Left hindlimb (tissue), 1 donor: ENCODE results near the gene ANKS1B.
"Not testable (repeated sequence)": the region's sequence is repeated elsewhere in the genome, so short reads cannot be mapped to it uniquely, and the experiment has no call there.

Source experiments
- DNase-seq: peaks from one replicate; pipeline ENCODE4 v3.0.0-alpha.2; 2018

The ANKS1B gene

DNA sequence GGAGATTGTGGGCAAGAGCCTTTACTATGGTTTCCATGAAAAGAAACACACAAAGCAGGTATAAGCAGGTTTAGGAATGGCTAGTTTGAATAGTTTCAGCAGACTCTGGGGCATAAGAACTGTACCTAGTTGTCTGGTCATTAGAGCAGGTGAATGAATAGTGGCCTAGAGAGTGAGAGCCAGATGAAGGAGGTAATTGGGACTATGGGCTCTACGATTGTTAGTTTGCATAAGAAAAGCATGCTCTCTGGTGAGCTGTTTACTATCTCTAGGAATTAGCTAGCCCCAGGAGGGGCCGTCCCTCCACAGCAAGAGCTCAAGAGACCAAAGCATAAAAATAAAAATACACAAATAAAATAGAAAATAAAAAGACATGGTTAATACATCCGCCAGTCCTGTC is 734.6 kb downstream of the ANKS1B start:
- DNase-seq, result no peak

DNA sequence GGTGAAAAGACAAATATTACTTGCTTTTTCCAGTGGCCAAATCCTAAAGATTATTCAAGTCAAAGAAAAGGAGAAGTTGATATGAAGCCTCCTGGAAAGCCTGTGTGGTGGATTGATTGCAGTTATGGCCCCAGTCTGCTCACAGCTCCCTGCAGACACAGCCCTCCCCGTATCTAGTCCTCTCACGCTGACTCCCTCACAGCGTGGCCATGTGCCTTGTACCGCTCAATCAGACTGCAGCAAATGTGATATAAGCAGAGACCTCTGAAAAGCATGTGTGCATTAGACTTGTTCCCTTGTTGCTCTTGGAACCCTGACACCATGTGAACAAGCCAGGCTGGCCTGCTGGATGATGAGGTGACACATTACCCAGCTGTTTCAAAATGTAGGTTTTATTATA is 735.2 kb downstream of the ANKS1B start:
- DNase-seq, result no peak

DNA sequence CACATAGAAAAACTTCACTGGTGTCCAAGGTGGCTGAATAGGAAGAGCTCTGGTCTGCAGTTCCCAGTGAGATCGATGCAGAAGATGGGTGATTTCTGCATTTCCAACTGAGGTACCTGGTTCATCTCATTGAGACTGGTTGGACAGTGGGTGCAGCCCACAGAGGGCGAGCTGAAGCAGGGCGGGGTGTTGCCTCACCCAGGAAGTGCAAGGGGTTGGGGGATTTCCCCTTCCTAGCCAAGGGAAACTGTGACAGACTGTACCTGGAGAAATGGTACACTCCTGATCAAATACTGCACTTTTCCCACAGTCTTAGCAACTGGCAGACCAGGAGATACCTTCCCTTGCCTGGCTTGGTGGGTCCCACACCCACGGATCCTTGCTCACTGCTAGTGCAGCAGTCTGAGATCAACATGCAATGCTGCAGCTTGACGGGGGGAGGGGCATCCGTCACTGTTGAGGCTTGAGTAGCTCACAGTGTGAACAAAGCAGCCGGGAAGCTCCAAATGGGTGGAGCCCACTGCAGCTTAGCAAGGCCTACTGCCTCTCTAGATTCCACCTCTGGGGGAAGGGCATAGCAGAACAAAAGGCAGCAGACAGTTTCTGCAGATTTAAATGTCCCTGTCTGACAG is 746.7 kb downstream of the ANKS1B start:
- not testable (repeated sequence) for DNase-seq

DNA sequence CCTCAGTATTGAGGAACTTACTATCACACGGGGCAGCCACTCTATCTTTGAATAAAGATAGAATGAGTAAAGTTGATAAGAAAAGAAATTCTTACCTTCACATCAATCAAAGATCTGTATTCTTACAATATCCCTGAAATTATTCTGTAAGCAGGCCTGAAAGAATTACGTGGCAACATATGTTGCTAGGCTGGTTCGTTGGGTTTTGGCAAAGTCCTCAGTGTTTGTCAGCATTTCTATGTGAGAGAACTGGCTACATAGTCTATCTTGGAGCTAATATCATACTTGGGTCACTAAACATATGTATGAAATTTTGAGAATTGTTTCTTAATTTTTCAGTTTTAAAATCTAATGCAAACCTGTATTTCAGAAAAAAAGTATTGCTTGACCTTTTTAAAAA is 749.4 kb downstream of the ANKS1B start:
- DNase-seq, result no peak

GRCh38 chr12:99234702-99235101 is 750.0 kb downstream of the ANKS1B start:
- DNase-seq, result no peak

DNA sequence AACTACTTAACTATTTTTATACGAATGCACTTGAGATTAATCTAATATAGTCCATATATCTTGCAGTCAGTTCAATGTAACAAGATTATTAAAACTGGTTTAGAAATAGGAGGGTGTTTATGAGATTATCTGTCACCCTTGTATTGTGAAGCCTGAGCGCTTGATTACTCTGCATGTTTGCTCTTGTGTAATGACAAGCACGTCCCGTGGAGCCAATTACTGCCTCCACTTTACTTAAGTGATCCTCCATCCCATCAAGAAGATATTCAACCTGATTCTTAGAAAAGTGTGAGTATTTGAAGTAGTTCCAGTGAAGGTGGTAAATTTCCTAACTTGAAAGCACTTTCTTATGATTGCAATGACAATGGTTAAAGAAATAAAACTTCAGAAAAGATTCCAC is 752.4 kb downstream of the ANKS1B start:
- no peak for DNase-seq

- DNase-seq, result no peak
Observed at GRCh38 chr12:99231031-99231430, 753.7 kb downstream of the ANKS1B start.

DNA sequence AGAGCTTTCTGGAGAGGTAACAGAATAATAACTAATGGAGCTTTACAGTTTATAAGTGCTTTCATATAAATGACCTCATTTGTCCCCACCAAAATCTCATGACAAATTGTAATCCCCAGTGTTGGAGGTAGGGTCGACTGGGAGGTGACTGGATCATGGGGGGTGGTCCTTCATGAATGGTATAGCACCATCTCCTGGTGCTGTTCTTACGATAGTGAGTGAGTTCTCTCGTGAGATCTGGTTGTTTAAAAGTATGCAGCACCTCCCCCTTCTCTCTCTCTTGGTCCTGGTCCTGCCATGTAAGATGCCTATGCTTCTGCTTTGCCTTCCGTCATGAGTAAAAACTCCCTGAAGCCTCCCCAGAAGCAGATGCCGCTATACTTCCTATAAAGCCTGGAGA is 760.5 kb downstream of the ANKS1B start:
- no peak for DNase-seq

DNA sequence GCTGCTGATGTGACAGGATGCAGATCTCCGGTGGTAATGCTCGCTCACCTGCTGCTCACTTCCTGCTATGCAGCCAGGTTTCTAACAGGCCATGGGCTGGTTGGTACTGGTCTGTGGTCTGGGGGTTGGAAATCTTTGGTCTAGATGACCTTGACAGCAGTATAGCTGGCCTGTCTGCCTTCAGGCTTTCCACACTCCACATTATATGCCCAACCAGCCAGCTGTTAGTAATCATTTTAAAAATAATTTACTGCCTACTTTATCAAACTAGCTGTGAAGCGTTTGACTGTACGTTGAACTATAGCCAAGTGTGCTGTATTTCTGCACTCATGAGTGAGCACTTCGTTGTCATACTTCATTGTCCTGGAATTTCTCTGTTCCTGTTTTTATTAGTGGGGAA is 761.2 kb downstream of the ANKS1B start:
- DNase-seq, result no peak

GRCh38 chr12:99213047-99213446 is 771.7 kb downstream of the ANKS1B start:
- no peak for DNase-seq

DNA sequence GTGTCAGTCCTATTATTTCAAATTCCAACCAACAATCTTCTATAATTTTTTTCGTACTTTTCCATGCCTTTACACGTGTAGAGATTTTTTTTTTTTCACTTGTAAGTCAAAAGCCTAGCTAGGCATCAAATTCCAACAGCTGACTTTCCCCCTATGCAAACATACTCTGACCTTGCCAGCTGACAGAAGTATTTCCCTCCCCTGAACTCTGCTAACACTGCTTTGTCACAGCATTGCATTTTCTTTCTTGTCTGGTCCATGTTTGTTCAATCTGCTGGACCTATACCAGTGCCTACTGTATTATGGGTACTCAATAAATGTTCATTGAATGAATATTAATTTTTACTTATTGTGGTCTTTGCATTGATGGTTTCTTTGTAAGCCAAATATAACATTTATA is 772.5 kb downstream of the ANKS1B start:
- DNase-seq, result no peak

DNA sequence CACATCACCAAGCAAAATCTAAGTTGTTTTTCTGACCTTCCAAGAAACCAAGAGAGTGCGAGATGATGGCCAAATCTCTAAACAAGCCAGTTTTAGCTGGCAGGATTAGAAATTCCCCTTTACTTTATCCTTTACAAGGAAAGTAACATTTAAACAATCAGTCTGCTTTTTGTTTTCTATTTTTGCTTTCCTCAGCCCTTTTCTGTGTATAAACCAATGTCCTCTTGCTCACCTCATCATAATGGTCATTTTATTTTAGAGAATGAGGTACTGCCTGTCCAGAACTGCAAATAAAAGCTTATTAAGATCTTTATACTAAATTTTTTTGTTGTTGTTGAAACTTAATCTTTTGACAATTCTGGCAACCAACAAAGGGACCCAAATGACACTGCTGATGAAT is 779.6 kb downstream of the ANKS1B start:
- no peak for DNase-seq

- no peak for DNase-seq
Observed at GRCh38 chr12:99201906-99202645, 782.7 kb downstream of the ANKS1B start.

DNA sequence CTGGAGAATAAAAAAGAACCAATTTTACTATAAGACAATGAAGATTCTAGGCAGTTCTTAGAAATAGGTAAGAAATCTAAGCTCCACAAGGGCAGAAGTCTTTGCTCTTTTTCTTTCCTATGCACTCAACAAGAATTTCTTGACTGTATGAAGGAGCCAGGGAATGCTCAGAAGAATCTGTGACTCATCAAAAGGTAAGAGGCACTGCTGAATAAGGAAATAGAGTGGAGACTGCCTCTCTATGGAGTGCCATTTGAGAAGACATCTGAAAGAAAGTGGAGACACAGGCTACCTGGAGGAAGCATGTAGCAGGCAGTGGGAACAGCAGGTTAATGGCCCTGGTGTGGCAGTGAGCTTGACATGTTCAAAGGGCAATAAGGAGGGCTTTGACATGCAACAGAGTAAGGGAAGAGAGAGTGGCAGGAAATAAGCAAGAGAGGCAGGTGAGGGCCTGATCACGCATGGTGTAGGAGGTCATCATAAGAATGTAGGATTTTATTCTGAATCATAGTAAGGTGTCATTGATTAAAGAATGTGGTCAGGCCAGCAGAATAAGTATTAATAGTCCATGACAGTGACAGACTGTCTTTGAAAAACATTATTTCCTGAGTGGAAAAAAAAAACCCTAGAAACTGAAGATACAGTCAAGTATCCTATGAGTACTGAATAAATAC is 783.9 kb downstream of the ANKS1B start:
- DNase-seq, result no peak

GRCh38 chr12:99195474-99195873 is 789.3 kb downstream of the ANKS1B start:
- no peak for DNase-seq

GRCh38 chr12:99192489-99192888 is 792.2 kb downstream of the ANKS1B start:
- no peak for DNase-seq

DNA sequence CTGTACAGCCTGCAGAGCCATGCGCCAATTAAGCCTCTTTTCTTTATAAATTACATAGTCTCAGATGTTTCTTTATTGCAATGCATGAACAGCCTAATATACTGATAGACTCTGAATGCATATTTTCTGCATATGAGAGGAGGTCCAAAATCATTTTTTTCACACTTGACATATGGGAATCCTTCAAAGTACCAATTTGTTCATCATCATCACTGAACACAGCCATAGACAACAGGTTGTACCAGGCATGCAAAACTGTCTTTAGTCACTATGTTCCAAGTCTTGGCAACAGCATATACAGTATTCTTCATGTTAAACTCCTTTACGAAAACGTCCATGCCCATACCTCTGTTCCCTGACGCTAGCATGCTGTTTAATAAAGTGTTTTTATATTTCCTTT is 807.9 kb downstream of the ANKS1B start:
- no peak for DNase-seq

DNA sequence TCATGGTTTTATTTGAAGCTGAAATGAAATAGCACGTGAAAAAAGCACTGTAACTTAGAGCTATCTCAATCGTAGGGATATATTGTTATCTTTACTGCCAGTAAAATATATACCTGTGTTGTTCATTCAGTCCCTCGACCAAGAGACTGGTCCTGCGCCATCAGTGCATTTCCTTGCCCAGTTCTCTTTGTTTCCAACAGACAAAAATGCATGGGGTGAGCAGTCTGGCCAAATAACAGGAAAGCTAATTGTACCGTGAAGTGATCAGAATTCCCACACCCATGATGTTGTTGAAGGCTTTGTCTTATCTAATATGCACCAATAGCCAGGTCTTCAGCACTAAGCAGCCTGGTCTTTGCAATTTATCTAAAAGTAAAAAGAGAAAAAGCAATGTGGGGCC is 814.3 kb downstream of the ANKS1B start:
- DNase-seq, result no peak

DNA sequence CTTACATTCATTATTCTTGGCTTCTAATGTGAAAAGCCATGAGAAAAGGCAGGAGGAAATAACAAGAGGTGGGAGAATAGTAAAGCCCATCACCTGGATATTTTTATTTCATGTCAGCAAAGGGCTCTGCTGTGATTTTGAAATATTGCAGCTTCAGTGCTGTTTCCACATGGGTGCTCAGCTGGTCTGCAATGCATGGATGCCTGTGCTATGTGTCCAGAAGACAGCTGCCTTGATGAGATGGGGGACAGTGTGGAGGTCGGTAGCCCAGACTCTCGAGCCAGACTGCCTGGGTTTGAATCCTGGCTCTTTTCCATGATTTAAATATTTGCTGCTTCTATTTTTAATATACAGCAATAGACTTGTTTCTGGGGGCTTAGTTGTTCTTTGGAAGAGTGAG is 814.7 kb downstream of the ANKS1B start:
- DNase-seq, result no peak

- DNase-seq, result no peak
Observed at GRCh38 chr12:99157946-99158345, 826.8 kb downstream of the ANKS1B start.

DNA sequence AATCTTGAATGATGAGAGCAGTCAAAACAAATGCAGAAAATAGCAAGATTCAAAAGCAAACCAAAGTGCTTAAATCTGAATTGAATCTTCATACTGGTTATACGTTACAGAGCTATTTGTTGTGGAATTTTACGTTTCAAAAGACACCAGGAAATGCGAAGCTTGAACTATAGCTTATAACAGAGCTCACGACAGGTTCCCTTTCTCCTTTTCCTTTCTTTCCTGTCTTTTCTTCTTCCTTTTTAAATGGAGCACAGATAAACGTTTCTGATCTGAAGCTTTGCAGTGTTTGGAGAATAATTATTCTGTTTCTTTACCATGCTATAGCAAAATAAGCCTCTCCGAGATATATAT is 829.8 kb downstream of the ANKS1B start:
- DNase-seq, result no peak

GRCh38 chr12:99154216-99154982 is 830.3 kb downstream of the ANKS1B start:
- no peak for DNase-seq

DNA sequence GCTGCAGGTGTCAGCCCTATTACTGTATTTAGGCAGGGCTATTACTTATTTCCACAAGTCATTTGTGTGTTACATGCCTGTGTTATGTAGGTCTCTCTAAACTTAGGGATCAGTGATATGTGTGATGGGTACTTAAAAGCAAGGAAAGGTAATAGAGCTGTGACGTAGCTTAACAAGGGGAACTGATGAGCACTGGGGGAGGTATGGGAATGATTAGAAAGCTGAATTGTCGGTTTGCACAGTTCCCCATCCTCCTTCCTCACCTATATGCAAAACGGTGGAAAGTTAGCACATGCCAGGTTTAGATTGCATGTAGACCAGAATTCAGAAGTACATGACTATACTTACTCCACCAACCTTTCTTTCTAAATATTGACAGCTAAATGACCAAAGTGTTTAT is 831.4 kb downstream of the ANKS1B start:
- no peak for DNase-seq

GRCh38 chr12:99152337-99152736 is 832.4 kb downstream of the ANKS1B start:
- DNase-seq, result no peak
